Thymus (tissue), 11 donors: ENCODE data around the gene MOXD1. TPM values are rescaled to one million over a fixed set of nuclear protein-coding genes. Genes with fewer than 3 reads are reported as not detected.
A peak's percentile ranks its signal among the peaks of the same experiment; 100 is the strongest.
"Not testable (repeated sequence)": the region's sequence is repeated elsewhere in the genome, so short reads cannot be mapped to it uniquely, and the experiment has no call there.

Source experiments
- DNase-seq, 9 donors: peaks; one replicate each; pipeline ENCODE4 v3.0.0-alpha.2; 2013; ENCODE audit warnings: low spot score in 9 of 9, low read depth in 6 of 9, missing footprints in 1 of 9
- H3K27ac ChIP-seq, 2 donors: one replicate each; pipeline ENCODE4 v1.5.1; 2013; ENCODE audit warnings: control low read depth in 1 of 2, low read depth in 1 of 2, low read length in 1 of 2, mild to moderate bottlenecking in 1 of 2, moderate library complexity in 1 of 2
- H3K27me3 ChIP-seq, 2 donors: one replicate each; pipeline ENCODE4 v1.5.1; 2013; ENCODE audit warnings: low read length in 1 of 2; ENCODE audit not compliant: control insufficient read depth in 2 of 2, insufficient read depth in 1 of 2
- H3K36me3 ChIP-seq, 2 donors: one replicate each; pipeline ENCODE4 v1.5.1; 2013; ENCODE audit warnings: low read length in 1 of 2, mild to moderate bottlenecking in 1 of 2, moderate library complexity in 1 of 2; ENCODE audit not compliant: control insufficient read depth in 2 of 2, insufficient read depth in 2 of 2
- H3K4me1 ChIP-seq, 2 donors: one replicate each; pipeline ENCODE4 v1.5.1; 2013; ENCODE audit warnings: low read length in 2 of 2; ENCODE audit not compliant: control insufficient read depth in 2 of 2, insufficient read depth in 2 of 2
- H3K4me3 ChIP-seq, 2 donors: one replicate each; pipeline ENCODE4 v1.5.1; 2013; ENCODE audit warnings: low read length in 2 of 2, control low read depth in 1 of 2, mild to moderate bottlenecking in 1 of 2
- H3K9me3 ChIP-seq, 2 donors: one replicate each; pipeline ENCODE4 v1.5.1; 2013; ENCODE audit warnings: low read length in 1 of 2, mild to moderate bottlenecking in 1 of 2; ENCODE audit not compliant: control insufficient read depth in 2 of 2, insufficient read depth in 1 of 2
- WGBS: extraction: QIAGEN DNeasy Blood & Tissue Kit; methylation state at CpG from one replicate; pipeline ENCODE4 v1.1.7; 2013; 5-methylcytosine and 5-hydroxymethylcytosine counted together
- polyA plus RNA-seq: library from polyadenylated mRNA; stranded (reverse); fragments of 200-250 nt; gene quantifications from one replicate; pipeline ENCODE4 v1.2.3, GENCODE V29; 2013
- total RNA-seq: library from RNA; stranded (reverse); fragments of 120-200 nt; gene quantifications from one replicate; pipeline ENCODE4 v1.2.4, GENCODE V29; 2013
- donor health status: healthy.

The MOXD1 gene
- total and polyA plus RNA-seq, 2 donors = 1.9 to 3.2 TPM

GRCh38 chr6:132280436-132280835 lies 120.8 kb downstream of the MOXD1 start:
- Histone ChIP-seq H3K27ac (no peak overlapping the region), H3K36me3 (no peaks in the 10 kb centered on the region), H3K4me3 (no peak overlapping the region), H3K9me3 (no peaks in the 10 kb centered on the region), H3K4me1 (no peaks in the 10 kb centered on the region), H3K27me3 (no peaks in the 10 kb centered on the region)
- DNase-seq = no peak
- 95% methylated on average over 8 of the region's 8 CpGs for whole genome bisulfite sequencing

GRCh38 chr6:132279592-132280139 lies 121.6 kb downstream of the MOXD1 start:
- WGBS = under 1% methylated on average over 12 of the region's 12 CpGs
- Histone ChIP-seq H3K4me3 (peak overlapping the region; percentile 4 to 41), H3K9me3 (no peaks in the 10 kb centered on the region), H3K36me3 (no peaks in the 10 kb centered on the region), H3K4me1 (no peaks in the 10 kb centered on the region), H3K27me3 (no peaks in the 10 kb centered on the region), H3K27ac (no peak overlapping the region)
- DNase-seq = peak; percentile 45 to 86 (median 72)

- no peak for DNase-seq
- Histone ChIP-seq H3K36me3 (no peaks in the 10 kb centered on the region), H3K27me3 (no peaks in the 10 kb centered on the region), H3K9me3 (no peaks in the 10 kb centered on the region), H3K4me1 (no peaks in the 10 kb centered on the region), H3K4me3 (no peak overlapping the region), H3K27ac (no peak overlapping the region)
- 93% methylated on average over 13 of the region's 13 CpGs for WGBS
These were observed 126.0 kb downstream of the MOXD1 start for GRCh38 chr6:132275066-132275970.

DNA sequence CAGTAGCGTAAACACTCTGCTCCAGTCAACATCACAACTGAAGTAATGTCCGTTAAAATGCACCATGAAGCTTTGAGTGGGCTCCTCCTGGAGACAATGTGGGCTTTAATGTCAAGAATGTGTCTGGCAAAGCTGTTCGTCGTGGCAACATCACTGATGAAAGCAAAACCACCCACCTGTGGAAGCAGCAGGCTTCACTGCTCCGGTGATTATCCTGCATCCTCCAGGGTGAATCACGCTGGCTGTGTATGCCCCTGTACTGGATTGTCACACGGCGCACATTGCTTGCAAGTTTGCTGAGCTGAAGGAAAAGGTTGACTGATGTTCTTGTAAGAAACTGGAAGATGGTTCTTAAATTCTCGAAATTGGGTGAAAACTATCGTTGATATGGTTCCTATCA lies 128.5 kb downstream of the MOXD1 start:
- DNase-seq = no peak
- Histone ChIP-seq H3K27ac (no peak overlapping the region), H3K27me3 (no peaks in the 10 kb centered on the region), H3K36me3 (no peaks in the 10 kb centered on the region), H3K4me3 (no peak overlapping the region), H3K9me3 (no peaks in the 10 kb centered on the region), H3K4me1 (no peaks in the 10 kb centered on the region)
- 86% methylated on average over 10 of the region's 10 CpGs for WGBS

DNA sequence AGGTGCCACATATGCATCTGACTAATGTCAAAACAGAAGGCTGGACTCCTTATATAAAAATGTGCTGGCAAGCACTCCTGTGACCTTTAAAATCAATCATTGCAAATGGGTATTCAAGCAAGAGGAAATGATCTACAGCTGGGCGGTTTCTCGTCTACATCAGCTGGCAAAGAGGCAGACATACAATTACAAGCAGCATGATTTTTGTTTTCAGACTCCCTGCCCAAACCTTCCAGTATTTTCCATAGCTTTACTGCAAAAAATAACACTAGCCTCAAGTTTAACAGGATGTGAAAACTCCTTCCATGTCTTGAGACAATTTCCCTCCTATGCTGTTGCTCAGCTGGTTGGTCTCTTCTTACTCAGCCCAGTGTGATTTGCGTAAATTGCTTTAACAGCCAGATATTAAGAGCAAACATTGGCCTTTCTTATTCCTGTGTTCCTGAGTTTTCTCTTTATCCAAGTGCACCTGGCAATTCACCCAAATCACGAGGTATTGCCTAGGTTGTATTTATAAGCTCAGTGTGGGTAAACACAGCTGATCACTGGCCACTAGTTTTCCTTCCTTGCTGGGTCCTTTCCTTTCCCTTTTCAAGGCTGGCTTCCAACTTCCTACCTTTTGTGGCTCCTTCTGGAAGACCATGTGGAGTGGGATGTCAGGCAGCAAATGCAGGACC lies 130.4 kb downstream of the MOXD1 start:
- no peaks in the 10 kb centered on the region for H3K9me3 ChIP-seq
- H3K4me3 ChIP-seq = no peak overlapping the region
- no peak overlapping the region for H3K27ac ChIP-seq
- no peaks in the 10 kb centered on the region for H3K36me3 ChIP-seq
- 84% methylated on average over 4 of the region's 4 CpGs for WGBS
- no peak for DNase-seq
- no peaks in the 10 kb centered on the region for H3K4me1 ChIP-seq
- no peaks in the 10 kb centered on the region for H3K27me3 ChIP-seq

- WGBS = 97% methylated on average over 5 of the region's 5 CpGs
- not testable (repeated sequence) for H3K27ac ChIP-seq, H3K4me1 ChIP-seq, DNase-seq, H3K27me3 ChIP-seq, H3K9me3 ChIP-seq, H3K4me3 ChIP-seq, H3K36me3 ChIP-seq
These were observed 132.6 kb downstream of the MOXD1 start for GRCh38 chr6:132268666-132269065.

GRCh38 chr6:132268209-132268608 lies 133.1 kb downstream of the MOXD1 start:
- WGBS = 64% methylated on average over 2 of the region's 2 CpGs
- no peak overlapping the region for H3K27ac ChIP-seq
- H3K4me3 ChIP-seq = no peak overlapping the region
- DNase-seq = no peak
- H3K36me3 ChIP-seq = no peaks in the 10 kb centered on the region
- H3K27me3 ChIP-seq = no peaks in the 10 kb centered on the region
- no peaks in the 10 kb centered on the region for H3K9me3 ChIP-seq
- H3K4me1 ChIP-seq = no peaks in the 10 kb centered on the region

DNA sequence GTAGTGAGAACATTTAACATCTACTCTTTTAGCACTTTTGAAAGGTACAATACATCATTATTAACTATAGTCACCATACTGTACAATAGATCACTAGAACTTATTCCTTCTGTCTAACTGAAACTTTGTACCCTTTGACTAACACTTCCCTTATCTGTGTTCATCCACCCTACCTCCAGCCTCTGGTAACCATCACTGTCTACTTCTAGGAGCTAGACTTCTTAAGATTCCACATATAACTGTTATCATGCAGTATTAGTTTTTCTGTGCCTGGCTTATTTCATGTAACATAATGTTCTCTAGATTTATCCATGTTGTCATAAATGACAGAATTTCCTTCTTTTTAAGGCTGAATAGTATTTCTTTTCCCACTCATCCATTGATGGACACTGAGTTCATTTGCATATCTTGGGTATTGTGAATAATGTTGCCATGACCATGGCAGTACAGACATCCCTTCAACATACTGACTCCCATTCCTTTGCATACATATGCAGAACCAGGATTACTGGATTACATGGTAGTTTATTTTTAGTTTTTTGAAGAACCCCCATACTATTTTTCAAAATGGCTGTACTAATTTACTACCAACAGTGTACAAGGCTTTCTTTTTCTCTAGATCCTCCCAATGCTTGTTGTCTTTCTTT lies 135.7 kb downstream of the MOXD1 start:
- H3K27me3 ChIP-seq = no peaks in the 10 kb centered on the region
- no peak overlapping the region for H3K4me3 ChIP-seq
- DNase-seq = no peak
- H3K27ac ChIP-seq = no peak overlapping the region
- H3K36me3 ChIP-seq = no peaks in the 10 kb centered on the region
- no peaks in the 10 kb centered on the region for H3K9me3 ChIP-seq
- H3K4me1 ChIP-seq = no peaks in the 10 kb centered on the region

DNA sequence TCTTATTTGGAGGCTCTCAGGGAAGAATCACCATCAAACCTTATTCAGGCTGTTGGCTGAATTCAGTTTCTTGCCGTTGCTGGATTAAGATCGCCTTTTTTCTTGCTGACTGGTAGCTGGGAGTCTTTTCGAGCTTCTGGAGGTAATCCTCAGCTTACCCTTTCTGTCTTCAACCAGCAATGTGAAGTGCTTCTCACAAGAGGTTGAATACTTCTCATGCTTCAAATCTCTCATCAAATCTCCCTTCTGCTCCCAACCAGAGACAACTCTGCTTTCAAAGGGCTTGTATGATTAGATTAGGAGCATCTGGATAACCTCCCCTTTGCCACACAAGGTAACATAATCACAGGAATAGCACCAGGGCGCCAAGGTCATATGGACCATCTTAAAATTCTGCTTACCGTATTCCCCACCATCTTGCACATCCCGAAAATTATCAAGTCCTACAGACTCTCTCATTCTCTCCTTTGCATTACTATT lies 137.2 kb downstream of the MOXD1 start:
- no peak overlapping the region for H3K27ac ChIP-seq
- DNase-seq = no peak
- H3K4me3 ChIP-seq = no peak overlapping the region
- 95% methylated on average over 6 of the region's 6 CpGs for WGBS
- H3K27me3 ChIP-seq = no peaks in the 10 kb centered on the region
- no peaks in the 10 kb centered on the region for H3K4me1 ChIP-seq
- H3K9me3 ChIP-seq = no peaks in the 10 kb centered on the region
- H3K36me3 ChIP-seq = no peaks in the 10 kb centered on the region
